Activated T-cell treated with anti-CD3 and anti-CD28 coated beads, Interleukin-2, amount 50 U/mL, for 48 hours (primary cell): ENCODE results near the gene VDAC1.
A peak's percentile ranks its signal among the peaks of the same experiment; 100 is the strongest.
"Not testable (repeated sequence)": the region's sequence is repeated elsewhere in the genome, so short reads cannot be mapped to it uniquely, and the experiment has no call there.

Experiments
- DNase-seq, 2 experiments: peaks; one replicate each; pipeline ENCODE4 v3.0.0-alpha.2; 2020

VDAC1 gene

DNA sequence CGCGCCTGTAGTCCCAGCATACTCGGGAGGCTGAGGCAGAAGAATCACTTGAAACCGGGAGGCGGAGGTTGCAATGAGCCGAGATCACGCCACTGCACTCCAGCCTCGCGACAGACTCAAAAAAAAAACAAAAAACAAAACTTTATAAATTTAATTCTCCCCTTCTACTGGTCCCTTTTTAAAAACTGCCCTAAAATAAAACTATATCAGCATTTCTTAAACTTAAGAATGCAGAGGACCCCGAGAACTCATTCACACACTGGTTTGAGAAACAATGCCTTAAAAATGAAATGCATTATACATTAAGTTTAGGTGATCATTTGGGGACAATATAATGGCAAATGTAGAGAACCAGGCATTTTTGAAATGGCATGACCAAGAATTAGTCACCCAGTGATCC lies 38.7 kb downstream of the VDAC1 start:
- peak in 1 of 2 experiments; percentile 10 for DNase-seq

DNA sequence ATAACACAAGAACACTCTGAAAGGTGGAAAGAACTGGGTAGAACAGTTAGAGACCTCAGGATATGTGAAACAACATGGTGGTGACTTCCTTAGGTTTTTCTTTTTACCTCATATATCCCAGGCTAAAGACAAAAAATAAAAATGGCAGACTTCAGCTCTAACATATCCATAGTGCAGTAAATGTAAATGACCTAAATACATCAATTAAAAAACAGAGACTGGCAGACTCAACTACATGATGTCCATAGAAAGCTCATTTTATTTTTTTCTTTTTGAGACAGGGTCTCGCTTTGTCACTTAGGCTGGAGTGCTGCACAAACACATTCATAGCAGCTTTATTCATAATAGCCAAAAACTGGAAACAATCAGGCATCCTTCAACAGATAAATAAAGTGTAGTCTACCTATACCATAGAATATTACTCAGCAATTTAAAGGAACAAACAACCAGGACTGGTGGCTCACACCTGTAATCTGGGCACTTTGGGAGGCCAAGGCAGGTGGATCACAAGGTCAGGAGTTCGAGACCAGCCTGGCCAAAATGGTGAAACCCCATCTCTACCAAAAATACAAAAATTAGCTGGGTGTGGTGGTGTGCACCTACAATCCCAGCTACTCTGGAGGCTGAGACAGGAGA lies 41.2 kb downstream of the VDAC1 start:
- DNase-seq = peak in 1 of 2 experiments; percentile 8

- DNase-seq = no peak
Measured at GRCh38 chr5:133962801-133963476, 41.8 kb downstream of the VDAC1 start.

DNA sequence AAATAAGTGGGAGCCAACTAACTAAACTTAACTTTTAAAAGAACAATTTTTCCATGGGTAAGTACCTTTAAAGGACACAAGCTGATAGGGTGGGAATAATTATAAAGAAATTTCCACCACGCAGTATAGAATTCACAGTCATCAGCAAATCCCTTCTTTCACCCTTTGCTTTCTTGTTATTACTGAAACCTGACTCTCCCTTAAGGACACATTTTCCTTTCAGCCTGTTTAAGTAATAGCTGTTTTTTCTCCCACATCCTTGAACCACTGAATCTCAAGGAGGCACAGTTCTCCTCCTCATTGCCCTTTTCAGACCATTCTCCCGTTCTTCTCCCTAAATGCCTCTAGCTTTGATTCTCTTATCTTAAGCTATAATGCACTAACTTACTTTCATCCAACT lies 42.6 kb downstream of the VDAC1 start:
- DNase-seq = no peak

DNA sequence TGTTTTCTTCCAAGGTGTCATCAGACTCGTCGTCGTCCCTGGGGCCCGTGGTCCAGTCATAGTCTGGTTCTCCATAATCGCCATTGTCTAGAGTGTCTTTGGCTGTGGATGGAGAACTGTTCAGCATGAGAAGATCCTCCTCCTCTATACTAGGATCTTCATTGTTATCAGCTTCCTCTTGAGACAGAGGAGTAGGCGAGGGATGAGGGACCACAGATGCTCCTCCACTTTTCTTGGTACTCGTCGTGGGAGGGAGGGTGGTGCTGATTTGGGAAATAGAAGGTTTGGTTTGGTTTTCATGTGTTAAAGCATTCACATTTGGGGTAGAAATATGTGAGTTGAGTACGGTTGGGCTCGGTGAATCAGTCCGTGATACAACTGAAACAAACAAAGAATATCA lies 45.1 kb downstream of the VDAC1 start:
- no peak for DNase-seq

DNA sequence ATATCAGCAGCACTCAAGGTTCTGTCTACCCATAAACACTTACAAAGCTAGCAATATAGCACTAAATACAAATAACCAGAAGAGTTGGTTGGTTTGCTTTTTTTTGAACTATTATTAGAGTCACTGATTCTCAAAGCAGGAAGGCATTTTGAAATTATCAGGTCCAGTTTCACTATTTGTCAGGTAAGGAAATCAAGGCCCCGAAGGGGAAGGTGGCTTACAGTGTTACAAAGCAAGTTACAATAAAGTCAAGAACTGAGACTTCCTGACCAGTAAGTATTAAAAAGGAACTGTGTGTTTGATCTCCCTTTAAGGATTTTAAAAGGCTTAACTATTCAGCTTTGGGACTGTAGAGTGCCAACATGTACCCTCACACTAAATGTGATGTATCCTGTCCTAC lies 47.2 kb downstream of the VDAC1 start:
- no peak for DNase-seq

- DNase-seq = no peak
Measured at GRCh38 chr5:133957080-133957479, 47.7 kb downstream of the VDAC1 start.

DNA sequence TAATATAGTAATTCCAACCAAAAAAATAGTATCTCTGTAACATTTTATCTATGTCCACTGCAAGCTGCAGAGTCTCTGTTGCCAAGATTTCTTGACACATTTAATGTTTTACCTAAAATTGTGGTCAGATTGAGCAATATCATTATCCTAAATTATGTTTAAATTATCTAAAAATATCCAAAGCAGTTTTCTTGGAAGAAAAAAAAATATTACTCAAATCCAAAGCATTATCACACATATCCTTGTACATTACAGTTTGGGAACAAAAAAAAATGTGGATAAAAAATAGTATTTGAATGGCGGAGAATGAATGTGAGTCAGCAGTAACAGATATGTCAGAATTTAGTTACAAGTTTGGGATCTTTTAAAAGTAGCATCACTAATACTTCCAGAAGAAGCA lies 48.6 kb downstream of the VDAC1 start:
- not testable (repeated sequence) for DNase-seq

GRCh38 chr5:133953568-133954145 lies 51.1 kb downstream of the VDAC1 start:
- no peak for DNase-seq

GRCh38 chr5:133952729-133953567 lies 51.8 kb downstream of the VDAC1 start:
- no peak for DNase-seq

DNA sequence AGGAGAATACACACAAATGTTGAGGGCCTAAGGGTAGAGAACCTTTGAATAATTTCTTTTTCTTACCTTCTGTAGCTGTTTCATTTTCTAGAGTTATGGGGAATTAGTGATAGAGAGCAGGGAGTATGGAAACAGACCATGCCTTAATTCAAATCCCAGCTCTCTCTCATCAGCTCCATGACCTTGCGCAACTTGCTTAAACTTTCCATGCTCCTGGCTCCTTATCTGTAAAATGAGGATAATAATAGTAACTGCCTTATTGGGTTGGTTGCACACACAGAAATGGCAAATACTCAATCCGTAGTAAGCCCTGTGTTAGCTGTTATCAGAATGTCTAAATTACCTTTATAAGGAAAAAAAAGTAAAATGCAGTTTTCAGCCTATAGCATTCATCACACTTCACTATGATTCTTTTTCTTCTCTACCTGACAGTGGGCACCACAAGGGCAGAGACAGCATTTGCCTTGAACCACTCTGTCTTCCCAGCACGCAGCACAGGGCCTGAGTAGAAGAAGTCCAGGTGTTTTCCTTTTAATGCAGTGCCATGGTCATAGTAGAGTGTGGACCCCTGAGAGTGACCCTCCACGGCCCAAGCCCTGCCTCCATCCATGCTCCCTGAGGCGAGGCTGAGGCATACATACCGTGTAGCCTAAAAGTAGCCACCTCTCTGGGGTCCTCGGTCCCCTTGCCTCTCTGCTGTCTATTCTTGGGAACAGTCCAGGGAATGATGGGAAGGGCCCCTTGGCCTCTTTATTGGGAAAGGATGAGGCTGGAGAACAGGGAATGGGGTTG lies 53.8 kb downstream of the VDAC1 start:
- DNase-seq = no peak

- no peak for DNase-seq
Measured at GRCh38 chr5:133948721-133949120, 56.1 kb downstream of the VDAC1 start.

GRCh38 chr5:133947431-133947841 lies 57.3 kb downstream of the VDAC1 start:
- no peak for DNase-seq

DNA sequence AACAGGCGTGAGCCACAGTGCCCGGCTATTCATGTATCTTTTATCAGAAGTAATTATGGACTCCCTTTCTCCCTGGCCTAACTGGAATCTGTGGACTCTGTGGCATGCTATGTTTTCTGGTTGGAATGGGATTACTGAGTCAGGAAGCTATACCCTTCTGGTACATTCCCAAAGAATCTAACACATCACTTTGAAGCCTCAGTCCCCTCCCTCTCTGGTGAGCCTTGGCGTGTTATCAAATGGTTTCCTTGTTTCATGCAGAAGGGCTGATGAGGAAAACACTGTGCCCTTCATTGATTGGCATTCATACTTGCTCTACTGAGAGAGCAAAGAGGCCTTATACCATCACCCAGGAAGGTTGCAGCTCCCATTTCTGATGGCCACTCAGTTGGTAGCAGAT lies 59.2 kb downstream of the VDAC1 start:
- DNase-seq = no peak

DNA sequence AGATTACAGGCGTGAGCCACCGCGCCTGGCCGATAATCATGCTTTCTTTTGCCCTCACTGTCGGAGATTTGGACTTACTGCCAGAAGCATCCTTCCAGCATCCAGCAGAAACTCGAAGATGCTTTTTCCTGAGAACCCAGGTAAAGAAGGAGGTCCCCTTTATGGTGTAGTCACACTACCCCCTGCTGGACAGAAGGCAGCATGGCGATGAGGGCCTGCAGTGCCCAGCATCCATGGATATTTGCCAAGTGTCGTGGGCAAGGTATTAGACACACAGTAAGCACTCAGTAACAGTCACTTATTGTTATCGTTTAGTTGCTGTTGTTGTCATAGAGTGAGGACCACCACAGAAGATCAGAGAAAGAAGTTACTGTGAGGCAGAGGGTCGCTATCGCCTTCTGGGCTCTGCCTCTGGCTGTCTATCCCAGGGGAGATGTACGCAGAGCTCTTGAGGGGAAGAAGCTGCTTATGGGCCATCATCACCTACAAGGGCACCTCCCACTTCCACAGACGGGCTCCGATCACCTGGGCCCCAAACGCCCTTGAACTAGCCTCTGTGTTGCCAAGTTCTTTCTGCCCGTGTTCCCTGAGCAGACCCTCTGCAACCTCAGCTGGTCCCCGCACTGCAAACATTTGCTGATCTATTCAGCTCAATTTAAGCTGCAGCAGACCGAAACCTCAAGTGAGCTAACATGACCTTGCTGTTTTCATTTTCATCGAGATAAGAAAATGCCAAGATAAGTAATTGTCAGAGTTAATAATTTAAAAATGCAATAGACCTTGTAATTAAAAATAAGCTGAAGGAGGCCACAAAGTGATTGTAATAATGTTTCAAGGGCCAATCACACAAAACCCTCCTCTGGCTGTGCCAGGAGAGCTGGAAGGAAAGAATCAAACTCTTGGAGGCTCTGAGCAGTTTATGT lies 60.3 kb downstream of the VDAC1 start:
- DNase-seq = peak; percentile 69 to 75

- no peak for DNase-seq
Measured at GRCh38 chr5:133943475-133943817, 61.3 kb downstream of the VDAC1 start.

- peak in 1 of 2 experiments; percentile 9 for DNase-seq
Measured at GRCh38 chr5:133942614-133943474, 61.9 kb downstream of the VDAC1 start.

GRCh38 chr5:133941456-133942196 lies 63.1 kb downstream of the VDAC1 start:
- peak in 1 of 2 experiments; percentile 6 for DNase-seq

DNA sequence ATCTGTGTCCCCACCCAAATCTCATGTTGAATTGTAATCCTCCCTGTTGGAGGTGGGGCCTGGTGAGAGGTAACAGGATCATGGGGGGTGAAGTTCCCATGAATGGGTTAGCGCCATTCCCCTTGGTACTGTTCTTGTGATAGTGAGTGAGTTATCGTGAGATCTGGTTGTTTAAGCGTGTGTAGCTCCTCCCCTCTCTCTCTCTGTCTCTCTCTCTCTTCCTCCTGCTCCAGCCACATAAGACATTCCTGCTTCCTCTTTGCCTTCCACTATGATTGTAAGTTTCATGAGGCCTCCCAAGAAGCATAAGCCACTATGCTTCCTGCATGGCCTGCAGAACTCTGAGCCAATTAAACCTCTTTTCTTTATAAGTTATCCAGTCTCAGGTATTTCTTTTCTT lies 65.1 kb downstream of the VDAC1 start:
- peak in 1 of 2 experiments; percentile 5 for DNase-seq

DNA sequence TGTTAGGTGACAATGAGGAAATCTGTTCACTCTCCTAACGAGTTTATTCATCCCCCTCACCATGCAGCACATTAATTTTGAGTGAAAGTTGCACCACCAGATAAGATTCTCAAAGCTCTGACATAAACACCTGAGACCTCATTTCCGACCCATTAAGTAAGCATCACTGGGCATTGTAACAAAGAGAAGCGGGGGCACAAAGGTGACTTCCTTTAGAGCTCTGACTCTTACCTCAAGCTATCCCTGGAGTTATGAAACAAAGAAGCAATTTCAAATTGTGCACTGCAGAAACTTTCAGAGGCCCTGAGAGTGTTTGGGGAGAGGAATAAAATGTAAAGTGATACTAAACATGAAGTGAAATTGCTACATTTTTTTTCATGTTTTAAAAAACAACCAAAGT lies 65.8 kb downstream of the VDAC1 start:
- no peak for DNase-seq
